Endothelial cell of umbilical vein (primary cell): ENCODE data around the gene TREX2. TPM values are rescaled to one million over a fixed set of nuclear protein-coding genes. Genes with fewer than 3 reads are reported as not detected.

Experiments used
- BruUV-seq: library from RNA; stranded (reverse); fragments of 400-500 nt; replicated peaks from 2 replicates; lab custom pipeline; 2021; lab: Mats Ljungman, UMichigan
- CTCF ChIA-PET: fragments of 300-600, 350-600 bp; sonication (Branson Sonifier 250); formaldehyde crosslinking; loops from one replicate; lab custom pipeline; 2021; ENCODE audit warnings: antibody characterized with exemption, inconsistent platforms; lab: Charles Lee
- POLR2A ChIA-PET: fragments of 300-600, 350-600 bp; sonication (Branson Sonifier 250); formaldehyde crosslinking; loops from one replicate; lab custom pipeline; 2021; ENCODE audit warnings: antibody characterized with exemption, inconsistent platforms; lab: Charles Lee
- DNase-seq: peaks from one replicate; pipeline ENCODE4 v3.0.0-alpha.2; 2011; ENCODE audit warnings: low read depth, low spot score
- FAIRE-seq: peaks from 2 replicates; lab custom pipeline; 2011; peaks lifted over from hg19 to GRCh38; lab: Jason Lieb, UNC
- H2AFZ ChIP-seq: 2 replicates; pipeline ENCODE4 v1.6.0; 2012; ENCODE audit warnings: low read depth, low read length, control low read depth, inconsistent platforms
- H3K27ac ChIP-seq: 2 replicates; pipeline ENCODE4 v1.5.1; 2011; ENCODE audit warnings: low read depth, mild to moderate bottlenecking, control low read depth, low read length, moderate library complexity; ENCODE audit not compliant: insufficient read depth
- H3K27me3 ChIP-seq, 2 experiments: 2 replicates each; pipeline versions ENCODE4 v1.6.0 to v1.6.1; 2011; ENCODE audit warnings: low read length in 2 of 2, mixed read lengths in 1 of 2; ENCODE audit not compliant: control insufficient read depth in 2 of 2, insufficient read depth in 2 of 2
- H3K36me3 ChIP-seq, 2 experiments: 2 replicates in 1 of 2; 3 replicates in 1 of 2; pipeline ENCODE4 v1.5.1; 2011; ENCODE audit warnings: low read length in 2 of 2, mild to moderate bottlenecking in 1 of 2, moderate library complexity in 1 of 2; ENCODE audit not compliant: control insufficient read depth in 2 of 2, insufficient read depth in 2 of 2; ENCODE audit errors: extremely low read depth in 1 of 2
- H3K4me1 ChIP-seq: 3 replicates; pipeline ENCODE4 v1.5.1; 2011; ENCODE audit warnings: mild to moderate bottlenecking, low read length; ENCODE audit not compliant: control insufficient read depth, insufficient read depth; ENCODE audit errors: extremely low read depth
- H3K4me2 ChIP-seq: 2 replicates; pipeline ENCODE4 v1.6.1; 2011; ENCODE audit warnings: low read length, control low read depth, mixed read lengths; ENCODE audit not compliant: insufficient read depth
- H3K4me3 ChIP-seq, 3 experiments: fragments of 200-600 bp in 1 of 3; sonication (generic), shearing (Covaris generic) in 1 of 3; replicated peaks in 1 of 3; 2 replicates each; pipeline ENCODE4 v1.5.1; 2011 to 2016; ENCODE audit warnings: control low read depth in 3 of 3, low read length in 3 of 3, mild to moderate bottlenecking in 2 of 3, inconsistent platforms in 1 of 3, low read depth in 1 of 3, moderate library complexity in 1 of 3; ENCODE audit not compliant: insufficient read depth in 1 of 3
- H3K79me2 ChIP-seq: 2 replicates; pipeline ENCODE4 v1.6.0; 2012; ENCODE audit warnings: low read length, inconsistent platforms; ENCODE audit not compliant: control insufficient read depth, insufficient read depth
- H3K9ac ChIP-seq: replicated peaks from 2 replicates; pipeline ENCODE3; 2011; ENCODE audit warnings: low read length, control low read depth; ENCODE audit not compliant: insufficient read depth; ENCODE audit errors: extremely low read depth
- H3K9me1 ChIP-seq: replicated peaks from 3 replicates; pipeline ENCODE4 v1.6.0; 2011; ENCODE audit warnings: mild to moderate bottlenecking, low read length; ENCODE audit not compliant: control insufficient read depth, insufficient read depth; ENCODE audit errors: extremely low read depth
- H3K9me3 ChIP-seq: replicated peaks from 2 replicates; pipeline ENCODE4 v1.5.1; 2012; ENCODE audit warnings: low read length, inconsistent platforms; ENCODE audit not compliant: control insufficient read depth, insufficient read depth
- H4K20me1 ChIP-seq: replicated peaks from 2 replicates; pipeline ENCODE3; 2011; ENCODE audit warnings: mild to moderate bottlenecking, low read length; ENCODE audit not compliant: control insufficient read depth, insufficient read depth; ENCODE audit errors: extremely low read depth
- CTCF ChIP-seq, 2 donors: IDR thresholded peaks; 1 replicate in 1 of 2; 2 replicates in 1 of 2; pipeline ENCODE4 v1.5.1; 2011; ENCODE audit warnings: low read length in 2 of 2, mild to moderate bottlenecking in 2 of 2, moderate library complexity in 2 of 2, control low read depth in 1 of 2, inconsistent platforms in 1 of 2, low read depth in 1 of 2; ENCODE audit not compliant: insufficient read depth in 1 of 2; ENCODE audit errors: extremely low read depth in 1 of 2
- EZH2 ChIP-seq: IDR thresholded peaks from 2 replicates; pipeline ENCODE4 v1.6.1; 2012; ENCODE audit warnings: borderline replicate concordance, low read depth, mild to moderate bottlenecking, moderate library complexity, low read length, inconsistent platforms; ENCODE audit not compliant: severe bottlenecking
- FOS ChIP-seq: IDR thresholded peaks from 2 replicates; pipeline ENCODE4 v1.6.1; 2011; ENCODE audit warnings: mild to moderate bottlenecking, low read length, moderate library complexity, borderline replicate concordance; ENCODE audit not compliant: insufficient read depth
- GATA2 ChIP-seq: IDR thresholded peaks from 2 replicates; pipeline ENCODE4 v1.7.0; 2011; ENCODE audit warnings: low read depth, mild to moderate bottlenecking, moderate library complexity, mixed read lengths, low read length; ENCODE audit not compliant: insufficient read length, insufficient read depth
- JUN ChIP-seq: IDR thresholded peaks from 2 replicates; pipeline ENCODE4 v1.6.1; 2011; ENCODE audit warnings: borderline replicate concordance, low read depth; ENCODE audit not compliant: insufficient read length, insufficient read depth
- MAX ChIP-seq: IDR thresholded peaks from 2 replicates; pipeline ENCODE4 v1.6.1; 2011; ENCODE audit not compliant: insufficient read depth, insufficient read length
- MYC ChIP-seq: IDR thresholded peaks from one replicate; pipeline ENCODE4 v1.6.1; 2011; ENCODE audit warnings: mild to moderate bottlenecking, low read depth, low read length
- POLR2A ChIP-seq: IDR thresholded peaks from 2 replicates; pipeline ENCODE4 v1.6.1; 2012; ENCODE audit warnings: low read depth, mild to moderate bottlenecking, control low read depth, low read length
- POLR2AphosphoS5 ChIP-seq: IDR thresholded peaks from 2 replicates; pipeline ENCODE4 v1.6.1; 2012; ENCODE audit warnings: low read depth, mild to moderate bottlenecking, control low read depth, low read length, moderate library complexity; ENCODE audit not compliant: insufficient read depth
- dilution Hi-C: fragments of 300-500 bp; cut with MboI; formaldehyde crosslinking; loops from one replicate; pipeline ENCODE4 v1.15.0; 2019; ENCODE audit warnings: low sequenced_read_pairs; ENCODE audit not compliant: extremely low pct_ligation_motif_present
- intact Hi-C: fragments of 100-400 bp; cut with micrococcal nuclease; formaldehyde crosslinking; loops from one replicate; pipeline ENCODE4 v1.10.0; 2022
- polyA plus RNA-seq, 4 experiments: library from polyadenylated mRNA; depleted of rRNA in 3 of 4; stranded (reverse) in 3 of 4; unstranded in 1 of 4; fragments of >200 nt; gene quantifications; 2 replicates each; pipeline versions ENCODE4 v1.2.1 to v1.2.3, GENCODE V29; 2011 to 2012; ENCODE audit warnings: missing spikeins in 1 of 4
- total RNA-seq: library from RNA; stranded (reverse); gene quantifications from 2 replicates; pipeline ENCODE4 v1.2.3, GENCODE V29; 2021

The TREX2 gene
- total and polyA plus RNA-seq, 2 donors (not counting 3 experiments of a cell fraction or from before 2014, with no cell fraction given) = 0.82 to 0.99 TPM

- no peak overlapping the region for H2AFZ ChIP-seq
- no peaks in the 10 kb centered on the region for H3K9me1 ChIP-seq
- no peak overlapping the region for H3K9ac ChIP-seq
- intact Hi-C loops = no loop called here
- ChIA-PET CTCF (interaction anchor here (1.1 kb wide), 1 partner anchor 20 kb away, joined by 4 read pairs; no protein-coding TSS in a partner anchor), POLR2A (no interaction called here)
- no peak overlapping the region for H3K27ac ChIP-seq
- FAIRE-seq (no peak), DNase-seq (no peak)
- TF ChIP-seq POLR2A = no peak
- no peak for TF ChIP-seq EZH2
- no peak for TF ChIP-seq CTCF (IDR thresholded peaks at IDR 0.05; ENCODE audit: extremely low read depth in 1 of 2, insufficient read depth in 1 of 2, low read depth in 1 of 2, low read length in 2 of 2)
- TF ChIP-seq GATA2 = no peak
- no peak for TF ChIP-seq MAX
- no peak for TF ChIP-seq MYC
- no peak for TF ChIP-seq JUN
- TF ChIP-seq POLR2AphosphoS5 = no peak
- no peak for TF ChIP-seq FOS
- no peaks in the 10 kb centered on the region for H3K9me3 ChIP-seq
- H3K27me3 ChIP-seq = no peaks in the 10 kb centered on the region
- H4K20me1 ChIP-seq = no peaks in the 10 kb centered on the region
- H3K79me2 ChIP-seq = no peaks in the 10 kb centered on the region
- no peaks in the 10 kb centered on the region for H3K4me1 ChIP-seq
- no peak overlapping the region for H3K4me3 ChIP-seq
- dilution Hi-C loops = no loop called here
- H3K4me2 ChIP-seq = no peak overlapping the region
- no TSS peak for BruUV-seq
- H3K36me3 ChIP-seq = no peaks in the 10 kb centered on the region
Observed at GRCh38 chrX:153440556-153441135, 5.2 kb downstream of the TREX2 start.
